ENCODE data around the gene PNMA8B.

Gene PNMA8B

DNA sequence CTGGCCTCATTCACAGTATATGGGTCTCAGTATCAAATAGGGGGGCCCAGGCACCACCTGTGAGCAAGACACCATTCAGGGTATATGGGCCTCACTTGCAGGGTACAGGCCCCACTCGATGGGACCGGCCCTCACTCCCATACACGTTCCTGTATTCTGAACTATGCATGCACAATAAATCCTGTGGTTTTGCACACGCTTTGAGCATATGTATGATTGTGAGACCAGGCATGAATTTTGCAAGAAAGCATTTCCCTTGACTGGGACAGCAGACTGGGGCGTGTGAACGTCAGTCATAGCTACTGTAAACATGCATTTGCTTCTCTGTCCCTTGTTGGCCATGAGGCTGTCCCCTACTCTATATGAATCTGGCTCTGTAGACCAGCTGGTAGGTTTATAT, 637 bp upstream of the PNMA8B start:
- no peak for FAIRE-seq
- TF ChIP-seq TAF1 (IDR thresholded peaks at IDR 0.05; ENCODE audit: low read depth, low read length) (no peak), POU2F2 (IDR thresholded peaks at IDR 0.05; ENCODE audit: low read depth, low read length) (no peak), POLR2A (IDR thresholded peaks at IDR 0.05; ENCODE audit: low read depth, low read length) (no peak), SPI1 (IDR thresholded peaks at IDR 0.05; ENCODE audit: low read depth, low read length) (no peak), POLR2AphosphoS5 (IDR thresholded peaks at IDR 0.05; ENCODE audit: low read depth, low read length) (no peak), PAX5 (IDR thresholded peaks at IDR 0.05; ENCODE audit: insufficient read depth, low read length, severe bottlenecking) (no peak)
- no peak for DNase-seq (ENCODE audit: insufficient read length, low spot score)

DNA sequence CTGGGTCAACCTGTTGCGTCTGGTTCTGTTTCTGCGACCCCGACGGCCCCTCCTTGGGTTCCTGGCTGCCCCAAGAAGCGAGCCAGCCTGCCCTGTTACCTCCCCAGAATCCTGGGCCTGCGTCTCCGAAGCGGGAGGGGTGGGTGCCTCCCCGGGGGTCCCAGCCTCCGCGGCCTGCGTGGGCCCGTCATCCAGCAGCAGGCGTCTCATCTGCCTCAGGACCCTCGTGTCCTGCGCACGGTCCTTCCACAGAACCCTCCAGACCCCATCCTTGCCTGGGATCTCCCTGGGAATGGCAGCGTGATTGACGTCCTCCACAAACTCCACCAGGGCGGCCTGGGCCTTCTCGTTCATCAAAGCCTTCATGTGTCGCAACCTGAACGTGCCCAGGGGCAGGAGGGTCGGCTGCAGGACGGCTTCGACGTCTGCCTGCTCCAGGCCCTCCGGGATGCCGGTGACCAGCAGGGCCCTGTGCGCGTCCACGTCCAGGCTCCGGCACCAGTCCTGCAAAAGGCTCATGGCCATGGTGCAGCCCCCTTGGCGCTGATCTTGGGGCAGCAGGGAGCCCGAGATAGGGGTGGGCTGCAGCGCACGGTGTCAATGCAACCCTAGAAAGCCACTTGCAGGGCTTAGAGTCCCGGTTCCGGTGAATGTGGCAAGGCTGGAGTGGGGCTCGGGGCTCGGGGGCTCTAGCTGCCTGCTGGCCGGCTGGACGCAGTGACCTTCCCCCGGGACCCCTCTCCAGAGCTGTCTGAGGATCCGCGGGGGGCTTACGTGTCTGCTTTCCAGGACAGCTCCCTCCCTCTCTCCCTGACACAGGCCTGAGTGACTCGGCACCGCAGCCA, 504 bp downstream of the PNMA8B start:
- FAIRE-seq, result no peak
- no peak for DNase-seq (ENCODE audit: insufficient read length, low spot score)
- TF ChIP-seq POU2F2 (IDR thresholded peaks at IDR 0.05; ENCODE audit: low read depth, low read length), result no peak
- TF ChIP-seq POLR2A (IDR thresholded peaks at IDR 0.05; ENCODE audit: low read depth, low read length), result no peak
- no peak for TF ChIP-seq PAX5 (IDR thresholded peaks at IDR 0.05; ENCODE audit: insufficient read depth, low read length, severe bottlenecking)
- TF ChIP-seq SPI1 (IDR thresholded peaks at IDR 0.05; ENCODE audit: low read depth, low read length), result no peak
- TF ChIP-seq TAF1 (IDR thresholded peaks at IDR 0.05; ENCODE audit: low read depth, low read length), result no peak
- no peak for TF ChIP-seq POLR2AphosphoS5 (IDR thresholded peaks at IDR 0.05; ENCODE audit: low read depth, low read length)

DNA sequence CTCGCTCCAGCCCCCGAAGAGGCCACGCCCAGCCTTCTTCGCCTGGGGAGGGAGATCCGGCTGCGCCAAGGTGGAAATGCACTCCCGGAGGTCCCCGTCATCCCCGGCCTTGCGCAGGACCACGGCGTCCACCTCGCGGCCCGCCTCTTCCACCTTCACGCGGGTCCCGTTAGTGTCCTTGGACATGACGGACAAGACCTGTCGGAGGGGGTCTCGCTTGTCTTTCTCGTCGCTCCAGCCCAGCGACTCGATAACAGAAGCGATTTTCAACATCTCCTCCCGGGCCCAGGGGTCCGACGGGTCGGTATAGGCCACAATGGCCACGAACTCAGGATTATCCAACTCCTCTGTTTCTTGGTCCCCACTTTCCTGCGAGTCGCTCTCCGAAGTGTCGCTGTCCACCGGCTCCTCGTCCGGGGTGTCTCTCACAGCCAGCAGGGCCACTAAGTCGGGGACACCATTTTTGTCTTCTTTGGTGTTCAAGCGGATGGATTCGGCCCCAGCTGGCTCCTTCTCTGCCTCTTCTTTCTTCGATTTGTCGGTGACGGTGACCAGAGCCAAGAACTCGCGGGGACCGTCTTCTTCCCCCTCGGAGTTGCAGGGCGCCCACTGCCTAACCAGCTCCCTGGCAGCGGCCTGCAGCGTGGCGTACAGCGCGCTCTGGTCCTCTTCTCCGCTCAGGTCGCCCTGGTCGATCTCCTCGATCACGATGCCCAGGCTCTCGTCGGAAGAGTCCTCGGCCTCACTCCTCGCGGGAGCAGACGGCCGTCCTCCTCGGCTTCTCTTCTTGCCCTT, 1.3 kb downstream of the PNMA8B start:
- no peak for TF ChIP-seq POLR2AphosphoS5 (IDR thresholded peaks at IDR 0.05; ENCODE audit: low read depth, low read length)
- no peak for TF ChIP-seq POU2F2 (IDR thresholded peaks at IDR 0.05; ENCODE audit: low read depth, low read length)
- no peak for TF ChIP-seq TAF1 (IDR thresholded peaks at IDR 0.05; ENCODE audit: low read depth, low read length)
- no peak for TF ChIP-seq SPI1 (IDR thresholded peaks at IDR 0.05; ENCODE audit: low read depth, low read length)
- TF ChIP-seq PAX5 (IDR thresholded peaks at IDR 0.05; ENCODE audit: insufficient read depth, low read length, severe bottlenecking), result no peak
- TF ChIP-seq POLR2A (IDR thresholded peaks at IDR 0.05; ENCODE audit: low read depth, low read length), result no peak
- FAIRE-seq (no peak), DNase-seq (ENCODE audit: insufficient read length, low spot score) (no peak)

DNA sequence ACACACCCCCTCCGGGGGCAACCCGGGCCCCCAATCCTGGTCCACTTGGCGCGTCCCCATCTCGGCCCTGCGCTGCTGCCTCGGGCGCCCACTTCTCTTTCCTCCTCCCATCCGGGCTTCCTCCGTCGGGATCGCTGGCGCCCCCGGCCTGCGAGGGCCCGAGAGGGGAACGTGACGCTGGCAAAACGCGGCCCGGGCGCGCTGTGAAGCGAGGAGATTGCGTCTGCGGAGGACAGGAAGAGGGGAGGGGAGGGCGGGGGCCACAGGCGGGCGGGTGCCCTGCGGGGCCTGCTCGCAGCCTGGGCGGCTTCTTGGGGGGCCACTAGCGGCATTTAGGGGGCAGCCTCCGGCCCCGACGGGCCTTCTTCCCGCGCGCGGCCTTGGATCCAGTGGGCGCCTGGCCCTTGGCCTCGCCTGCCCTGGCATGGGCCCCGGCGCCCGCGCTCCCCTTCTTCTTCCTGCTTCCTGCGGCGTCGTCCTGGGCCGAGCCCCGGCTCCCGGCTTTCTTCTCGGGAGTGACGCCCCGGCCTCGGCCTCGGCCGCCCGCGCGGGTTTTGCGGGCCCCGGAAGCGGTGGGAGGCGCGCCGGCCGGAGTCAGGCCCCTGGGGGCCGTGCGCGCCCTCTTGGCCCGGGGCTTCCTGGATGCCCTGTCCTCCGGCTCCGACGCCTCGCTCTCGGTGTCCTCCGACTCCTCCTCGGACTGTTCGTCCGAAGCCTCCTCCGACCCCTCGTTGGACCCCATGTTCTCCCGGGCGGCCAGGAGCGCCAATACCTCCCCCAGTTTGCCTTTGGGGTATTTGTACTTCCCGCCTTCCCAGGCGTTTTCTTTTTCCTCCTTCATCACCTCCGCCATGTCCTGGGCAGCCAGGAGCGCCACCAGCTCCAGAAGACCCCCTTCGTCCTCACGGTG, 2.2 kb downstream of the PNMA8B start:
- TF ChIP-seq PAX5 (IDR thresholded peaks at IDR 0.05; ENCODE audit: insufficient read depth, low read length, severe bottlenecking) (no peak), POLR2A (IDR thresholded peaks at IDR 0.05; ENCODE audit: low read depth, low read length) (no peak), POLR2AphosphoS5 (IDR thresholded peaks at IDR 0.05; ENCODE audit: low read depth, low read length) (no peak), SPI1 (IDR thresholded peaks at IDR 0.05; ENCODE audit: low read depth, low read length) (no peak), POU2F2 (IDR thresholded peaks at IDR 0.05; ENCODE audit: low read depth, low read length) (no peak), TAF1 (IDR thresholded peaks at IDR 0.05; ENCODE audit: low read depth, low read length) (no peak)
- DNase-seq (ENCODE audit: insufficient read length, low spot score) (no peak), FAIRE-seq (no peak)

DNA sequence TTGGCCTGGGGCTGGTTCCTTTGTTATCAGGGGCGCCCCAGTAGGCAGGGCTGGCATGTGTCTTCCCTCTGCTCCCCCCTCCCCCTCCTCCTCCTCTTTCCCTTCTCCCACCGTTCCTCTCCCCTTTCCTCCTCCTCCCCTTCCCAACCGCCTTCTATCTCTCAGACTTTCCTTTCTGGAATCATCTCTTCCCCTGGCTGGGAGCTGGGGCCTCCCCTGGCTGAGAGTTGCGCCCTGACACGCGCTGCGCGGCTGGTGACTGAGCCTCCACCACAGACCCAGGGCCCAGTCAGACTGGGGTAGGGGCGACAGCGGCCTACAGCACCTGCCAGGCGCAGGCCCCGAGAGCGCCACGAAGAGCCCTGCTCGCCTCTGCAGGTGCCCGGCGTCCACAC, 2.8 kb downstream of the PNMA8B start:
- FAIRE-seq (no peak), DNase-seq (ENCODE audit: insufficient read length, low spot score) (no peak)
- TF ChIP-seq PAX5 (IDR thresholded peaks at IDR 0.05; ENCODE audit: insufficient read depth, low read length, severe bottlenecking), result no peak
- TF ChIP-seq SPI1 (IDR thresholded peaks at IDR 0.05; ENCODE audit: low read depth, low read length), result no peak
- no peak for TF ChIP-seq POU2F2 (IDR thresholded peaks at IDR 0.05; ENCODE audit: low read depth, low read length)
- no peak for TF ChIP-seq POLR2A (IDR thresholded peaks at IDR 0.05; ENCODE audit: low read depth, low read length)
- TF ChIP-seq TAF1 (IDR thresholded peaks at IDR 0.05; ENCODE audit: low read depth, low read length), result no peak
- TF ChIP-seq POLR2AphosphoS5 (IDR thresholded peaks at IDR 0.05; ENCODE audit: low read depth, low read length), result no peak

DNA sequence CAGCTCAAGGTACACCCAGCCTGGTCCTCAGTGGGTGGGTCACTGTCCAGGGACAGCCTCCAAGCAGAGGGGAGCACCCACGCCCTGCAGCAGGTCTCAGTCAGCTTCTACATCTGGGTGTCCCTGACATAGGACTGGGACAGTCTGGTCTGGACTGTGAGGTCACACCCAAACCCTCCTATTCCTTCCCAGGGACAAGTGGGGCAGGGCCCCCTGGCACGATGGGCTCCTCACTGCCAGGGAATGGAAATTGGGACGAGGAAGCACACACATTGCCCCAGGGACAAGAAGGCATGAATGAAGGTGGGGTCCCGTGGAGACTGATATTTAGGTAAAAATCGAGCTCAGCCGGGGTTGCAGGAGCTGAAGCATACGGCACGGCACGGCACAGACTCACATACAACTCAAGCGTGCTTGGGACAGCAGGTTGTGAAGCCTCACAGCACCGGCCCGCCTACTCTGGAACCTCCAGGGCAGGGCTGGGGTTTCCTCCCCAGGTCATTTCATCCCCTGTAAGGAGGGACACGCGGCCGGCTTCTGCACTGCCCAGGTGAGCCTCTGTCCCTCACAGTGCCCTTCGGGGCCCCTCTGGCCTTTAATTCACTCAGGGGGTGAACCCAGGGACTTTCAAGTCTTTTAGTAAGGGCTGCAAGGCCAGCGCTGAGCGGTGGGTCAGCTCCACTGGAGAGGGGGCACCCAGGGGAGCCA, 3.5 kb downstream of the PNMA8B start:
- no peak for FAIRE-seq
- TF ChIP-seq TAF1 (IDR thresholded peaks at IDR 0.05; ENCODE audit: low read depth, low read length), result no peak
- TF ChIP-seq POLR2AphosphoS5 (IDR thresholded peaks at IDR 0.05; ENCODE audit: low read depth, low read length), result no peak
- TF ChIP-seq POLR2A (IDR thresholded peaks at IDR 0.05; ENCODE audit: low read depth, low read length), result no peak
- no peak for TF ChIP-seq PAX5 (IDR thresholded peaks at IDR 0.05; ENCODE audit: insufficient read depth, low read length, severe bottlenecking)

DNA sequence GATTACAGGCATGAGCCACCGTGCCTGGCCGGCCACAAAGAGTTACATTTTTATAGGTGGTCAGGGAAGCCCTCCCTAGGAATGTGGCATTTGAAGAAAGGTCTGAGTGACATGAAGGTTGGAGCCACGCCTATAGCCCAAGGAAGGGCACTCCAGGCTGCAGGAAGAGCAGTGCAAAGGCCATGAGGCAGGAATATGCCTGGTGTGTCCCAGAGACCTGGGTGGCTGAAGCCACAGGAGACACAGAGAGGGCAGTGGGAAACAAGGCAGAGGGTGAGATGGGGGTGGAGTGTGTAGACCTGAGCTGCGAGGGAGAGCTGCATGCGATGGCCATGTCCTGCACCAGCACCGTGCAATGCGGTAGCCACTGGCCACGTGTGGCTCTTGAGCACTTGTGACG, 4.9 kb downstream of the PNMA8B start:
- DNase-seq (ENCODE audit: insufficient read length, low spot score), result no peak
- TF ChIP-seq POU2F2 (IDR thresholded peaks at IDR 0.05; ENCODE audit: low read depth, low read length) (no peak), POLR2A (IDR thresholded peaks at IDR 0.05; ENCODE audit: low read depth, low read length) (no peak), PAX5 (IDR thresholded peaks at IDR 0.05; ENCODE audit: insufficient read depth, low read length, severe bottlenecking) (no peak), TAF1 (IDR thresholded peaks at IDR 0.05; ENCODE audit: low read depth, low read length) (no peak), SPI1 (IDR thresholded peaks at IDR 0.05; ENCODE audit: low read depth, low read length) (no peak), POLR2AphosphoS5 (IDR thresholded peaks at IDR 0.05; ENCODE audit: low read depth, low read length) (no peak)
- FAIRE-seq, result no peak

More for the DNA sequence above, 3.5 kb downstream of the PNMA8B start:
- DNase-seq (ENCODE audit: insufficient read length, low spot score), result no peak
